Tibial artery (tissue), 4 donors: ENCODE data around the gene DBNL.

ENCODE experiments used
- DNase-seq, 2 donors: peaks; one replicate each; pipeline ENCODE4 v3.0.0-alpha.2; 2019
- H3K27ac ChIP-seq, 2 donors: fragments of 200-600 bp; sonication (generic) in 1 of 2; 1 replicate in 1 of 2; 2 replicates in 1 of 2; pipeline ENCODE4 v1.5.1; 2018 to 2019; ENCODE audit warnings: mild to moderate bottlenecking in 1 of 2
- H3K27me3 ChIP-seq, 2 donors: fragments of 200-600 bp; sonication (generic) in 1 of 2; one replicate each; pipeline versions ENCODE4 v1.5.1 to v1.6.0; 2016 to 2019
- H3K36me3 ChIP-seq, 3 donors: fragments of 200-600 bp; sonication (generic) in 2 of 3; one replicate each; pipeline ENCODE4 v1.5.1; 2016 to 2019; ENCODE audit warnings: mild to moderate bottlenecking in 2 of 3
- H3K4me1 ChIP-seq, 4 donors: fragments of 200-600 bp; sonication (generic) in 2 of 4; 1 replicate in 3 of 4; 2 replicates in 1 of 4; pipeline ENCODE4 v1.5.1; 2016 to 2019
- H3K4me3 ChIP-seq, 2 donors: fragments of 200-600 bp; sonication (generic) in 1 of 2; 1 replicate in 1 of 2; 2 replicates in 1 of 2; pipeline ENCODE4 v1.5.1; 2018 to 2019; ENCODE audit warnings: mild to moderate bottlenecking in 2 of 2
- H3K9me3 ChIP-seq, 3 donors: fragments of 200-600 bp; sonication (generic) in 1 of 3; one replicate each; pipeline ENCODE4 v1.5.1; 2016 to 2019
- intact Hi-C: fragments of 100-400 bp; cut with DNase I; formaldehyde crosslinking; loops from one replicate; pipeline ENCODE4 v1.15.0; 2023; ENCODE audit warnings: low total_unique reads
- TF ChIP-seq, protein P1 (sequence below), 2 experiments: fragments of 200-600 bp in 1 of 2; fragments of 450-650 bp in 1 of 2; IDR thresholded peaks; one replicate each; pipeline ENCODE4 v1.5.1; 2017 to 2019; ENCODE audit warnings: antibody characterized with exemption in 2 of 2, mild to moderate bottlenecking in 1 of 2, moderate library complexity in 1 of 2

Gene DBNL

DNA sequence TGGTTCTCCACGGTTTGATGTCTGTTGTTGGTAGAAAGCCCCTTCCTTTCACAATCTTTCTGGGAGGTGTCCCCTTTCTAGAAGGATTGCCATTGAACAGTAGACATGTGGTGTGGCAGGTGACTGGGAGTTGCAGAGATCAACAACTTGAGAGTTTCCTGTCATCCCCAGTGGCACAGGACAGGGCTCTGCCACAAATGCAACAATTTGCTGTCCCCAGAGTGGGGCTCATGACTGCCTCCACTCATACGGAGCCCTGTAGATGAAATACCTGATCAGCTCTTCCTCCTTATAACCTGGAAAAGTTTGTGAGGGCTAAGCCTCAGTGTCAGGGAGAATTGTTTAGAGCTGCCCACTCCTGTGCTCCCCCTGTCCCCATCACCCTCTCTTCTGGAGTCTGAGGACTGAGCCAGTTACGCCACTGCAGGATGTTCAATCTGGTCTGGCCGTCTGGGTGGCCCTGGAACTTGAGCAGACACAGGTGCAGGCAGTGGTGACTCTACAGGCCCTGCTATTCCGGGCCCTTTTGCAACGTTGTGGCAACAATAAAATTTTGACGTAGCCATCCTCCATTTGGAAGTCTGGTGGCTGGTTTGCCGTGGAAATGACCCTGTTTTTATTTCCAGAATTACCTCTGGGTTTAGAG, 6.5 kb downstream of the DBNL start:
- Histone ChIP-seq H3K36me3 (peaks cover 55 to 81% (median 56%) of the 10 kb centered on the region in 3 donors), H3K4me3 (no peak overlapping the region), H3K27ac (no peak overlapping the region), H3K4me1 (peaks cover 0 to 25% (median 12%) of the 10 kb centered on the region in 4 donors), H3K9me3 (no peaks in the 10 kb centered on the region), H3K27me3 (no peaks in the 10 kb centered on the region)
- TF ChIP-seq, protein P1, sequence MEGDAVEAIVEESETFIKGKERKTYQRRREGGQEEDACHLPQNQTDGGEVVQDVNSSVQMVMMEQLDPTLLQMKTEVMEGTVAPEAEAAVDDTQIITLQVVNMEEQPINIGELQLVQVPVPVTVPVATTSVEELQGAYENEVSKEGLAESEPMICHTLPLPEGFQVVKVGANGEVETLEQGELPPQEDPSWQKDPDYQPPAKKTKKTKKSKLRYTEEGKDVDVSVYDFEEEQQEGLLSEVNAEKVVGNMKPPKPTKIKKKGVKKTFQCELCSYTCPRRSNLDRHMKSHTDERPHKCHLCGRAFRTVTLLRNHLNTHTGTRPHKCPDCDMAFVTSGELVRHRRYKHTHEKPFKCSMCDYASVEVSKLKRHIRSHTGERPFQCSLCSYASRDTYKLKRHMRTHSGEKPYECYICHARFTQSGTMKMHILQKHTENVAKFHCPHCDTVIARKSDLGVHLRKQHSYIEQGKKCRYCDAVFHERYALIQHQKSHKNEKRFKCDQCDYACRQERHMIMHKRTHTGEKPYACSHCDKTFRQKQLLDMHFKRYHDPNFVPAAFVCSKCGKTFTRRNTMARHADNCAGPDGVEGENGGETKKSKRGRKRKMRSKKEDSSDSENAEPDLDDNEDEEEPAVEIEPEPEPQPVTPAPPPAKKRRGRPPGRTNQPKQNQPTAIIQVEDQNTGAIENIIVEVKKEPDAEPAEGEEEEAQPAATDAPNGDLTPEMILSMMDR (IDR thresholded peaks at IDR 0.05) = no peak
- no peak for DNase-seq
- intact Hi-C loops = no loop called here

DNA sequence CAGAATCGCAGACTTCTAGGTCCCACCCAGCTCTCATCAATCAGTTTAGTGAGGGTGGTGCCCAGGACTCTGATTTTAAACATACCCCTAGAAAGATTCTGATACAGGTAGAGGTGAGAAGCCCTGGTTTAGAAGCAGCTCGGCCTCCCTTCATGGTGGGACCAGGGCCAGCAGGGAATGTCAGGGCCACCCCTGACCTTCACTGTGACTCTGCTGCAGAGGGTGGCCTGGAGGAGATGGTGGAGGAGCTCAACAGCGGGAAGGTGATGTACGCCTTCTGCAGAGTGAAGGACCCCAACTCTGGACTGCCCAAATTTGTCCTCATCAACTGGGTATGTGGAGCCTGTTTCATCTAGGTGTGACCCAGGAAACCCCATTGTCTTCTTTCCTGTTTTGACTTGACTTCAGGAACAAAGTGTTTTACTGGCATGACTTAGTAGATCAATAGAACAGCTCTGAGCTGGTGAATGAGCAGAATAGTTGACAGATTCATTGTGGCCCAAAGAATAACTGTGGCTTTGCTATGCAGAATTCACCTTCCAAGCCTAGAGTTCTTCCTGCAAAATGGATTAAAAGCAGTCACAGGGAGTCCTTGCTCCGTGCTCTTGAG, 7.2 kb downstream of the DBNL start:
- no peak for DNase-seq
- peaks cover 0 to 18% (median 6%) of the 10 kb centered on the region in 4 donors for H3K4me1 ChIP-seq
- H3K36me3 ChIP-seq = peaks cover 60 to 81% (median 61%) of the 10 kb centered on the region in 3 donors
- no peaks in the 10 kb centered on the region for H3K9me3 ChIP-seq
- intact Hi-C loops = no loop called here
- H3K27ac ChIP-seq = no peak overlapping the region
- no peak overlapping the region for H3K4me3 ChIP-seq
- H3K27me3 ChIP-seq = no peaks in the 10 kb centered on the region
- TF ChIP-seq, protein P1 (IDR thresholded peaks at IDR 0.05) = no peak

DNA sequence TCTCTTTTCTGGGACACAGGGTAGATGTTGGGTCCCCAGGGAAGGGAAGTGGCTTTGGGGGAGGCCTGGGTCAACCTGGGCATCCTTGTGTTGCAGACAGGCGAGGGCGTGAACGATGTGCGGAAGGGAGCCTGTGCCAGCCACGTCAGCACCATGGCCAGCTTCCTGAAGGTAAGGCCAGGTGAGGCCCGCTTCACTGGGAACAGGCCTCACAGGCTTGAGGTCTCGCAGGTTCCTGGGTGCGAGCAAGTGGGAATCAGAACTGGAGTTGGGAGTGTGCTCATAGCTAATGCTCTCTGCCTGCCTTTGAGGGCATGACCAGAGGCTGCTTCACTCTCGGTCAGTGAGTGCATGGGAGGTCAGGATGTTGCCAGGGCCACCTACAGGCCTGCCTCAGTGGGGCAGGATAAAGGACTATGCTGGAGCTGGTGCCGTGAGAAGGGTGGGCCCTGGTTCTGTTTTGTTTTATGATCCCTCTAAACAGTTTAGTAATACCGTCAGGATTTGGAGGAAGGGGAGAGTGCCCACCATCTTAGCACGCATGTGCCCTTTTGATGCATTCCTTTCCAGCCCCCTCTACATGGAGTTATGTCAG, 8.4 kb downstream of the DBNL start:
- Histone ChIP-seq H3K4me1 (peaks cover 0 to 13% (median 0%) of the 10 kb centered on the region in 4 donors), H3K27ac (no peak overlapping the region), H3K27me3 (no peaks in the 10 kb centered on the region), H3K9me3 (no peaks in the 10 kb centered on the region), H3K4me3 (no peak overlapping the region), H3K36me3 (peaks cover 71 to 87% (median 73%) of the 10 kb centered on the region in 3 donors)
- intact Hi-C loops = no loop called here
- DNase-seq = peak in 1 of 2 donors; percentile 37
- TF ChIP-seq, protein P1 (IDR thresholded peaks at IDR 0.05) = no peak

DNA sequence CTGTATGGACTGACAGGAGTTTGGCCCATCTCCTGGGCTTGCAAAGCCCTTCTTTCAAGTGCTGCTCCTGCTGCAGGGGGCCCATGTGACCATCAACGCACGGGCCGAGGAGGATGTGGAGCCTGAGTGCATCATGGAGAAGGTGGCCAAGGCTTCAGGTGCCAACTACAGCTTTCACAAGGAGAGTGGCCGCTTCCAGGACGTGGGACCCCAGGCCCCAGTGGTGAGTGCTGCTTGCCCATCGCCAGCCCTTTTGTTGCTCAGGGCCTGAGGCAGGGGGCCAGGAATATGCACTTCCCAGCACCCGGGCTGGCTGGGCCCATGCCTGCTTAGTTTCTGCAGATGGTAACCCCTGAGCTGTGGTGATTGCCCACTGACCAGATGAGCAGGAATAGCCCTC, 12.2 kb downstream of the DBNL start:
- Histone ChIP-seq H3K4me3 (no peak overlapping the region), H3K9me3 (no peaks in the 10 kb centered on the region), H3K36me3 (peaks cover 73 to 99% (median 88%) of the 10 kb centered on the region in 3 donors), H3K4me1 (no peaks in the 10 kb centered on the region), H3K27ac (no peak overlapping the region), H3K27me3 (no peaks in the 10 kb centered on the region)
- intact Hi-C loops = no loop called here
- peak in 1 of 2 donors; percentile 45 for DNase-seq
- TF ChIP-seq, protein P1 (IDR thresholded peaks at IDR 0.05) = no peak

DNA sequence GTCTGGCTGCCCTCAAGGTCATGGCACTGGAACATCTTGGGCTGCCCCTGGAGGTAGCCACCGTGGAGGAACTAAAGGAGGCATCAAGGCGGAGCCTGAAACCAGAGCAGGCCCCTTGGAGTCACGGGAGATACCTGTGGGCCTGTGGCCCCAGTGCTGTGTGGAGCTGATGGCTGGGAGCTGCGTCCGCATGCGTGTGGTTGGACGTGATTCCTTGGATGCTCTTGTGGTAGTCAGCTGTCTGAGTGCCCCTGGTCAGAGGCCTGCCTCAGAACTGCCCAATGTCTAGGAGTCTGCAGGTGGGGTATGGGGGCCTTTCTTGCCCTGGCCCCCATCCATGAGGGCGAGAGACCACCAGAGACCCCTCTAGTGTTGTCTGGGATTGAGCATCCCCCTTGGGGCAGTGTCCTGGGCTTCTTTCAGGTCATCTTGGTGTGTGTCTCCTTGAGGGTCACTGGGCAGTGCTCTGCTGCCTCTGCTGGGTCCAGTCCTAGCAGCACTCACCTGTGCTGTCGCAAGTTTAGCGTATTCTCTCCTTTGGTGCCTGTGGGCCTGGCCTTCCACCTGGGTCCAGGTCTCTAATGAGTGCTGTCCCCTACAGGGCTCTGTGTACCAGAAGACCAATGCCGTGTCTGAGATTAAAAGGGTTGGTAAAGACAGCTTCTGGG, 12.8 kb downstream of the DBNL start:
- H3K27me3 ChIP-seq = no peaks in the 10 kb centered on the region
- H3K9me3 ChIP-seq = no peaks in the 10 kb centered on the region
- TF ChIP-seq, protein P1 (IDR thresholded peaks at IDR 0.05) = no peak
- no peak overlapping the region for H3K27ac ChIP-seq
- peak in 1 of 2 donors; percentile 47 for DNase-seq
- peaks cover 67 to 99% (median 88%) of the 10 kb centered on the region in 3 donors for H3K36me3 ChIP-seq
- intact Hi-C loops = no loop called here
- H3K4me3 ChIP-seq = no peak overlapping the region
- H3K4me1 ChIP-seq = peaks cover 0 to 5% (median 3%) of the 10 kb centered on the region in 4 donors
